Renal cortex interstitium (tissue), 11 donors: ENCODE data around the gene SEMA6B. TPM values are rescaled to one million over a fixed set of nuclear protein-coding genes. Genes with fewer than 3 reads are reported as not detected.

Experiments
- DNase-seq, 11 donors: peaks; one replicate each; pipeline ENCODE4 v3.0.0-alpha.2; 2013; ENCODE audit warnings: low read depth in 9 of 11, low spot score in 4 of 11; ENCODE audit errors: extremely low read depth in 1 of 11
- polyA plus RNA-seq, 3 donors: library from polyadenylated mRNA; unstranded; fragments of 120-200 nt; gene quantifications; one replicate each; pipeline ENCODE4 v1.2.1, GENCODE V29; 2013; ENCODE audit not compliant: insufficient read length in 3 of 3

The SEMA6B gene
- polyA plus RNA-seq, 3 donors = 1.6 to 3.7 (median 3.2) TPM

DNA sequence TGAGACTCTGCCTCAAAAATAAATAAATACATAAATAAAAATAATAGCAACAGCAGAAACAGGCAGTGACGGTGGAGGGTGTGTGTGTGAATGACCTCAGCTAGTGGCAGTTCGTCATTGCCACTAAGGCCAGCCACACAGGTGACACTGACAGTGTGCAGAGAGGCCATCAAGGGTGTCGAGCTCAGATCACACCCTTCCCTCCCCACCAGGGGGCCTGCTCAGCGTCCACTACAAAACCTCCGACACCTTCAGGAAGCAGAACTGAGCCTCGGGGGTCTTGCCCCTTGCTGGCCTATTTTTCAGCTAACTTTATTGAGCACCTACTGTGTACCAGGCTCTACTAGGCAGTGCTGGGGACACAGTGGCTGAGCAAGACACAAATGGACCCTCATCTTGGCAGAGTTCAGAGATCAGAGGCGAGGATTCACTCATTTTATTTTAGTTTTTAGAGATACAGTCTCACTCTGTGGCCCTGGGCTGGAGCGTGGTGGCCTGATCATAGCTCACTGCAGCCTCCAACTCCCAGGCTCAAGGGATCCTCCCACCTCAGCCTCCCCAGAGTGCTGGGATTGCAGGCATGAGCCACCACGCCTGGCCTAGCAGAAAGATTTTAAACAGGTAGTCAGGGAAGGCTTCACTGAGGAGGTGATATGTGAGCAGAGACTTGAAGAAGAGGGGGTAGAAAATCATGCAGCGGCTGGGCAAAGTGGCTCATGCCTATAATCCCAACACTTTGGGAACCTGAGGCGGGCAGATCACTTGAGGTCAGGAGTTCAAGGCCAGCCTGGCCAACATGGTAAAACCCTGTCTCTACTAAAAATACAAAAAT is 30.3 kb upstream of the SEMA6B start:
- no peak for DNase-seq

- no peak for DNase-seq
These were observed 28.8 kb upstream of the SEMA6B start for GRCh38 chr19:4588291-4588761.

DNA sequence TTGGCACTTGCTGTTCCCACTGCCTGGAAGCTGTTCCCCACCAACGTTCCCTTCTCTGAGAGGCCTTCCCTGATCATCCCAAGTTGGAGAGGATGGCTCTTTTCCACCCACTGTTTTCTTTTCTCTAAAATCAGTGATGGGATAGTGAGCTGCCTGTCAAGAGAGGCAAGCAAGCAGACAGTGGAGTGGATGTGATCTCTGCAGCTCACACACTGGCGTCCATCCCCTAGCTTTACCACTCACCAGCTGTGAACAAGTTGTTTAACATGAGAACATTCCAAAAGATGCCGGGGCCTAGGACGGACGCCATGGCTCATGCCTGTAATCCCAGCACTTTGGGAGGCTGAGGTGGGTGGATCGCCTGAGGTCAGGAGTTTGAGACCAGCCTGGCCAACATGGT is 28.0 kb upstream of the SEMA6B start:
- no peak for DNase-seq

GRCh38 chr19:4586691-4587090 is 27.2 kb upstream of the SEMA6B start:
- DNase-seq = no peak

GRCh38 chr19:4586245-4586644 is 26.8 kb upstream of the SEMA6B start:
- DNase-seq = no peak

DNA sequence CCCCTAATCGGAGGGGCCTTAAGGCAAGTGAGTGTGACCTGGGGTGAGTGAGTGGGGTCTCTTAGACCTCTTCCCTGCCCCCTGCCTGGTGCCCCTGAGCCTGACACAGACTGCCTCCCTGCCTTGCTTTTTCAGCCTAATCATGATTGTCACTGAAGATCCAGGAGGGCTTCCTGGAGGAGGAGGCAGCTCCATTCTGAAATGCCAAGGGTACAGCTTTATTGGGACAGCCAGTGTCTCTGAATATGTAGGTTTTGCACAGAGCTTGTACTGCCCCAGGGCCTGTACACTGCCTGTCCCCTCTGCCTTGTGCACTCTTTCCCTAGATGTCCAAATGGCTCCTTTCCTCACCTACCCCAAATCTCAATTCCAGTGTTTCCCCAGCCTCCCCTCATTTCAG is 26.1 kb upstream of the SEMA6B start:
- DNase-seq = no peak

DNA sequence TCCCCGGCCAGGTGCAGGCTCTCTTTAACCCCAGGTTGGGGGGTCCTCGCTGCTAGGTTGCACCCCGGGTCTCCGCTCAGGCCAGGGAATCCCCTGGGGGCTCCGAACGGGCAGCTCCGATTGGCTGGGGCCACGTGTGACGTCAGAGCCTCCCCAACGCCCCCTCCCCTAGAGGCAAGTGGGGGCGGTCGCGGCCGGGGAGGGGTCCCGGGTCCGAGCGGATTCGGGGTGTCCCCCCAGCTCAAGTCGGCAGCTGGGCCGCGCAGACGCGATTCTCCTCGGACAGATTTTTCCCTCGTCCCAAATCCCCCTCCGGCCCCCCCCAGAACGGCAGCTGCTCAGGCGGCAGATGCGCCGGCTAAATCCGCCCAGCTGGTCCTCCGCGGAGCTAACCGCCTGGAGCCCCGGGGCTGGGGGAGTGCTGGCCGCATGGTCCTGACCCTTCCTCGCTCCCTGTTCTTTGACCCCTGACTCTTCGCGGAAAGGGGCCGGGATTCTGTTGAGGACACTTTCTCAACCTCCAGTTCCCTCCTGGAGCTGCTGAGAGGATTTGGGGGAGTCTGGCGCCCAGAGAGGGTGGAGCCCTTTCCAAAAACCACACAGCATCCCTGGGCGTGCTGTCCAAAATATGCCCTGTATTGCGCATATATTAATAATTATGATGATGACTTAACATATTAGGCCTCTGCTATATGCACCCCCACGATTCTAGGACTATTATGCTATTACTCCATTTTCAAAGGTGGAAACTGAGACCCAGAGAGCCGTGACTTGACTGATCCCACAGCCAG is 25.4 kb upstream of the SEMA6B start:
- DNase-seq = no peak

GRCh38 chr19:4583961-4584669 is 24.6 kb upstream of the SEMA6B start:
- no peak for DNase-seq

DNA sequence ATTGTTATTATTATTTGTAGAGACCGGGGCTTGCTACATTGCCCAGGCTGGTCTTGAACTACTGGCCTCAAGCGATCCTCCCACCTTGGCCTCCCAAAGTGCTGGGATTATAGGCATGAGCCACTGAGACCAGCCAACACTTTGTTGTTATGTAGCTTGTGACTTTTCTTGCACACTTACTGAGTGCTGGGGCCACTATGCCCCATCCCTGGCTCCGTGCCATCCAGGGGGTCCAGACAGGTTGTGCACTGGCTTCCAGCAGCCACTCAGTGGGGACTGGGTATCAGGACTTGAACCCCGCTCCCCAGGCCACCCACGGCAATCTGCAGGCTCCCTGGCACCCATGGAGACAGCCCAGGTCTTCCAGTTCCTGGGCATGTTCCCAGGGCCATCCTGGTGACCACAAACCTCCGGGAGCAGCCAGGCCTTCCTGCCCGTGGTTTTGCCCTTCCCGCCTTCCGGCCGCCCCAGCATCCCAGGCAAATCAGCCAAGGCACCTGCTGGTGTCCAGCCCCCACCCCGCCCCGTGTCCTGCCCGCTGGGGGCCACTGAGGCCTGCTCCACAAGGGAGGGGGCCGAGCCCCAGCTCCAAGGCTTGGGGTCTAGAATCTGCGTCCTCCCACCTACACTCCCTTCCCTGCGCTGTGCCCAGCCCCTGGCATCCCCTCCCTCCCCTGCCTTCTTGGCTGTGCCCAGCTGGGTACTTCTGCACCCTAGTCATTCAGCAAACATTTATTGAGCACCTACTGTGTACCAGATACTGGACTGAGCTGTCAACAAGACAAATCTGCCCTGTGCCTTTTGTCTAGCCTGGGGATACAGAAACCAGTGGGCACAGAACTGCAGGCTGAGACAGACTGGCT is 23.7 kb upstream of the SEMA6B start:
- no peak for DNase-seq

DNA sequence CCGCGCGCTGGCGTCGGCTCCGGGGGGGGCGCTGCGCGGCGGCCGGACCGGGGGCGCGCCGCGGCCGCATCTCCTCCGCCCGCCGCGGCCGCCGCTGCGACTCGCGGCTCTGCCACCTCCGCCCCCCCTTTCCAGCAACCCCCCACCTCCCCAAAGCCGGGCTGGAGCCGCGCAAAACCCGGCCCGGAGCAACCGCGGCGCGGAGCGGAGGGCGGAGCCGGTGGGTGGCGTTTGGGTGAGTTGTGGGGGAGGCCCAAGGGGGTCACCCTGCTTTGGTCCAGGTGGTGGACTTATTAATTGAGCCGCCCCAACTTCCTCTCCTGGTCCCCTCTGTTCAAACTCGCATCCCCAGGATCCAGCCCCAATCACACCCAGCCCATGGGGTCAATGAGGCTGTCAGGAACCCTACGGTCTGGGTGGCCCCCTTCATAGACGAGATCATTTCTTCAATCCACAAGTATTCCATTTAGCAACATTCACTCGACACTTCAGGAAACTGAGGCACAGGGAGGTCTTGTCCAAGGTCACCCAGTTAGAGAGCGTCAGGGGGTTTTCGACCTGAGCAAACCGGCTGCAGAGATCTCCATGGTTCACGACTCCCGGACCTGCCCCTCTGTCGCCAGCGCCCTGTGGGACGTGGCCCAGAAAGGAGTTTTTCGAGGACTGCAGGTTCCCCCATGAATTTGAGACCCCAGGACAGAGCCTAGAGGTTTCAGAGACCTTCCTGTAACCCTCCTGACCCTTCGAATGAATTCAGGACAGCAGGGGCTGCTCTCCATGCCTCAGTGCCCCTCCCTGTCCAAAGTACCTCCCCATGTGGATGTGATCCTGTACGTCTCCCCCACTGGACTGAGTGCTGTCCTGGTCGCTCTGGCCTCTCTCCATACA is 22.4 kb upstream of the SEMA6B start:
- no peak for DNase-seq

DNA sequence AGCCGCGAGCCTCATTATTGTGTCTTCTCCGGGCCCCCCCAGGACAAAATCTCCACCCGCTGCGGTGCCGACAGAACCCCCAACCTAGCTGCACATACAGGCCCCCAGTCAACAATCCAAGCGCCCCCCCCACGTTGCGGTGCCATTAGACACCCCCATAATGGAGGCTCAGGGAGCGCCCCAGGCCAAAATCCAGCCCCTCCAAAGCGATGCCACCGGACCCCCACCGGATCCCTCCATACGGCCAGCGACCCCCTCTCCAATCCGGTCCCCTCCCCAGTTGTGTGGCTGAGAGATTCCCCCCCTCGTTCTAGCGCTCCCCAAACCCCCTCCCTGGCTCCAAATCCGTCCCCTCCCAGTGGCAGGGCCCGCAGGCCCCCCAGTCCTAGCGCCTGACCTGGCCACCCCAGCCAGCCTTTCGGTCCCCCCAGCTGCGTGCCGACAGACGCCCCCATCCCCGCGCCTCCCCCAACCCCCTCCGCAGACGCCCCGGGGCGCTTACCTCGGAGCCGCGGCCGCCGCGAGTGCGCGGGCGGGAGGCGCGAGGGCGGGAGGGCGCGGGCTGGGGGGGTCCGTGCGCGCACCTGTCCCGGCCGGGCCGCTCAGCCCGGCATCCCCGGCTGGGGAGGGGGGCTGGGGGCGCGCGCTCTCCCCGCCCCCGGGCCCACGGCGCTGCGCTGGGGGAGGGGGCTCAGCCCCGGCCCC is 21.6 kb upstream of the SEMA6B start:
- no peak for DNase-seq

GRCh38 chr19:4580021-4580901 is 20.8 kb upstream of the SEMA6B start:
- DNase-seq = no peak

- DNase-seq = no peak
These were observed 19.9 kb upstream of the SEMA6B start for GRCh38 chr19:4579389-4579788.

DNA sequence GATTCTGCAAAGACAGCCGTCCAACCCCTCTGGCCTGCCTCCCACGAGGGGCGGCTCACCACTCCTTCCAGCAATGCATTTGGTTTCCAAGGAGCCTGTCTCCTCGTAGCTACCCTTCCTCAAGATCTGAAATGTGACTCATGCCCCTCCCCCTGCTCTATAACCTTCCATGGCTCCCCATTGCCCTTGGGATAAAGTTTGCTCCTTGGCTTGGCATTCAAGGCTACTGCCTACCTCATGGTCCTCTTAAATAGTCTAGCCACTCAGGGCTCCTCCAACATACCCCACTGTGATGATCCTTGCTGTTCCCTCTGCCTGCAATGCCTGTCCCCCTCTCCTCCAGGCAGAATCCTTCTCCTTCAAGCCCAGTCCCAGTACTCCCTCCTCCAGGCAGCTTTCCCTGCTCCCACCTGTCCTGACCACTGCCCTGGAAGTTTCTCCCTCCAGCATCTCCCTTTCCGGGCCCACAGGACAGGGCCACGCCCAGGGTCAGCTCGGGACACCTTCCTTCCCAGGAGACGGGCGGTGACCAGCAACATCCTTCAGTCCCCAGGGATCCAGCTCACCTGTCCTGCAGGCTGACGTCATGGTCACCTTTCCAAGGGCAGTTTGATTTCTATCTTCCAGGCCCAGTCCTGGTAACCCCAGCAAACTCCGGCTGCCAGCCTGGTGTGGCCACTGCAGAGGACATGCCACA is 19.2 kb upstream of the SEMA6B start:
- no peak for DNase-seq

DNA sequence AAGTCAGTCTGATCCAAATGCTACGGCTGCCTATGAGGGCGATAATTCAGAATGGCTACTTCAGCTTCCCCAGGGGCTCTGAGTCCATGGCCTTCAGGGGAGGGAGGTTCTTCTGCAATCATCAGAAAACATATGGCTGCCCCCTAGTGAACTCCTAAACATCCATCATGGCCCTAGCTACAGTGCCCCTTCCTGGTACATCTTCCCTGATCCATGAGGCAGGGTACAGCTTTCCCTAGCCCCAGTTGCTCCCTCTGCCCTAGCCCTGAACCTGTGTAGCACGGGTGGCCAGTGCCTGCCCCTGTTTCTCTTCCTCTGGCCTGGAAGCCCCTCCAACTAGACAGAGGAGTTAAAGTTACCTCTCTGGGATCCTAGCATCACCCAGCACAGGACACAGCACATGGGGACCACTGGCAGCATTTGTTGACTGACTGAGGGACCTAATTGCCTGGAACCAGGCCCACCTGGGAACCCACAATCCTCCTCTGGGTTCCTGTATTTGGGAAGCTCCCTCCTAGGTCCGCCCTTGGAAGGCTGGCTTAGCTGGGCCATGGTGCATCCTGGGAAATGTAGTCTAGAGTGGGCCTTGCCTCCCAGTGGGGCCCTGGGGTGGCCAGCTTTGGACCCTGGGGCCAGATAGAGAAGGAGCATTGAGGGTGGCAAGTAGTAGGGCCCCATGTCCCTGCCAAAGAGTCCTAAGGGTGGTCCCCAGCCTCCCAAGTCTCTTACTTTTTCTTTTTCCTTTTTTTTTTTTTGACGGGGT is 17.7 kb upstream of the SEMA6B start:
- no peak for DNase-seq
